Measurements from ENCODE around the gene GRB10.

DNA sequence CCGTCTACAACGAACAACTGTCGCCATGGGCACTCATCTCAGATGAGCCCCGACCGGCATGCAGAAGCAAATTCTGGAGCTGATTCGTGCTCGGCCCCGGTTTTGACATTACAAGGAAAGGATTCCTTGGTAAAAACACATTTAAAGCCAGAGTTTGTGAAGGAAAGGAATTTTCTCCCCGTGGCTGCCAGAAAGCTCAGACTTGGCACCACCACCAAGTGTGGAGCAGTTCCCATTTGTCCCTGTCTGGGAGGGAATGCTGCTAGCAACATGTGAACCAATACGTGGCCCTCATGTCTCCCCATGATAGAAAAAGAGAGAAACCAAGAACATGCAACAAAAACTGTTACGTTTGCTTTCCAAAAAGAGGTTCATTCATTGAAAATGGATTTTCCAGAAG is 162.3 kb downstream of the GRB10 start:
- TF ChIP-seq, protein P1, sequence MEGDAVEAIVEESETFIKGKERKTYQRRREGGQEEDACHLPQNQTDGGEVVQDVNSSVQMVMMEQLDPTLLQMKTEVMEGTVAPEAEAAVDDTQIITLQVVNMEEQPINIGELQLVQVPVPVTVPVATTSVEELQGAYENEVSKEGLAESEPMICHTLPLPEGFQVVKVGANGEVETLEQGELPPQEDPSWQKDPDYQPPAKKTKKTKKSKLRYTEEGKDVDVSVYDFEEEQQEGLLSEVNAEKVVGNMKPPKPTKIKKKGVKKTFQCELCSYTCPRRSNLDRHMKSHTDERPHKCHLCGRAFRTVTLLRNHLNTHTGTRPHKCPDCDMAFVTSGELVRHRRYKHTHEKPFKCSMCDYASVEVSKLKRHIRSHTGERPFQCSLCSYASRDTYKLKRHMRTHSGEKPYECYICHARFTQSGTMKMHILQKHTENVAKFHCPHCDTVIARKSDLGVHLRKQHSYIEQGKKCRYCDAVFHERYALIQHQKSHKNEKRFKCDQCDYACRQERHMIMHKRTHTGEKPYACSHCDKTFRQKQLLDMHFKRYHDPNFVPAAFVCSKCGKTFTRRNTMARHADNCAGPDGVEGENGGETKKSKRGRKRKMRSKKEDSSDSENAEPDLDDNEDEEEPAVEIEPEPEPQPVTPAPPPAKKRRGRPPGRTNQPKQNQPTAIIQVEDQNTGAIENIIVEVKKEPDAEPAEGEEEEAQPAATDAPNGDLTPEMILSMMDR (IDR thresholded peaks at IDR 0.05) = no peak
- no peak for TF ChIP-seq POLR2A (IDR thresholded peaks at IDR 0.05)

Data from Peyer's patch (tissue), 4 donors.